ENCODE measurements around the gene SLF2. TPM values are rescaled to one million over a fixed set of nuclear protein-coding genes. Genes with fewer than 3 reads are reported as not detected.

The SLF2 gene
- total and polyA plus RNA-seq, 11 donors = 7.5 to 26.9 (median 16.2) TPM

- ATAC-seq (no peak), DNase-seq (peak in 1 of 5 donors; percentile 46)
- no peaks in the 10 kb centered on the region for H3K9me3 ChIP-seq
- H3K4me1 ChIP-seq = peaks cover 0 to 68% (median 46%) of the 10 kb centered on the region in 12 donors
- H3K27ac ChIP-seq = peak overlapping the region in 10 of 12 donors; percentile 3 to 100 (median 40)
- 65 to 69% (median 67%) methylated on average over 12 to 13 of the region's 13 CpGs for WGBS, 4 donors
- H3K36me3 ChIP-seq = peaks cover 6 to 44% (median 41%) of the 10 kb centered on the region in 9 donors
- intact Hi-C loops (cut with DNase I) = no loop called here
- no peak overlapping the region for H3K4me3 ChIP-seq
- TF ChIP-seq POLR2A (IDR thresholded peaks at IDR 0.05) = no peak
- no peaks in the 10 kb centered on the region for H3K27me3 ChIP-seq
Measured at GRCh38 chr10:101007915-101008822, 95.4 kb downstream of the SLF2 start.

- H3K27ac ChIP-seq = peak overlapping the region in 6 of 12 donors; percentile 8 to 100 (median 24)
- H3K4me3 ChIP-seq = no peak overlapping the region
- no peaks in the 10 kb centered on the region for H3K9me3 ChIP-seq
- peak in 1 of 5 donors; percentile 51 for DNase-seq
- no peak for ATAC-seq
- 79 to 85% (median 82%) methylated on average over 5 to 6 of the region's 6 CpGs for WGBS, 4 donors
- H3K27me3 ChIP-seq = no peaks in the 10 kb centered on the region
- H3K36me3 ChIP-seq = peaks cover 3 to 36% (median 34%) of the 10 kb centered on the region in 9 donors
- intact Hi-C loops (cut with DNase I) = no loop called here
- TF ChIP-seq POLR2A (IDR thresholded peaks at IDR 0.05) = no peak
- TF ChIP-seq, protein P1, sequence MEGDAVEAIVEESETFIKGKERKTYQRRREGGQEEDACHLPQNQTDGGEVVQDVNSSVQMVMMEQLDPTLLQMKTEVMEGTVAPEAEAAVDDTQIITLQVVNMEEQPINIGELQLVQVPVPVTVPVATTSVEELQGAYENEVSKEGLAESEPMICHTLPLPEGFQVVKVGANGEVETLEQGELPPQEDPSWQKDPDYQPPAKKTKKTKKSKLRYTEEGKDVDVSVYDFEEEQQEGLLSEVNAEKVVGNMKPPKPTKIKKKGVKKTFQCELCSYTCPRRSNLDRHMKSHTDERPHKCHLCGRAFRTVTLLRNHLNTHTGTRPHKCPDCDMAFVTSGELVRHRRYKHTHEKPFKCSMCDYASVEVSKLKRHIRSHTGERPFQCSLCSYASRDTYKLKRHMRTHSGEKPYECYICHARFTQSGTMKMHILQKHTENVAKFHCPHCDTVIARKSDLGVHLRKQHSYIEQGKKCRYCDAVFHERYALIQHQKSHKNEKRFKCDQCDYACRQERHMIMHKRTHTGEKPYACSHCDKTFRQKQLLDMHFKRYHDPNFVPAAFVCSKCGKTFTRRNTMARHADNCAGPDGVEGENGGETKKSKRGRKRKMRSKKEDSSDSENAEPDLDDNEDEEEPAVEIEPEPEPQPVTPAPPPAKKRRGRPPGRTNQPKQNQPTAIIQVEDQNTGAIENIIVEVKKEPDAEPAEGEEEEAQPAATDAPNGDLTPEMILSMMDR (IDR thresholded peaks at IDR 0.05) = no peak
- peaks cover 0 to 64% (median 42%) of the 10 kb centered on the region in 12 donors for H3K4me1 ChIP-seq
Measured at GRCh38 chr10:101008823-101009423, 96.2 kb downstream of the SLF2 start.

- intact Hi-C loops (cut with DNase I) = loop anchor here in 1 of 10 donors (5.0 kb wide), 1 partner anchor 448 kb away; no protein-coding TSS in a partner anchor
Measured at GRCh38 chr10:101010329-101010728, 97.6 kb downstream of the SLF2 start.

More at GRCh38 chr10:101010329-101010728, 97.6 kb downstream of the SLF2 start:
- Histone ChIP-seq H3K4me3 (no peak overlapping the region), H3K27me3 (no peaks in the 10 kb centered on the region), H3K36me3 (peaks cover 2 to 22% (median 20%) of the 10 kb centered on the region in 9 donors), H3K9me3 (no peaks in the 10 kb centered on the region), H3K27ac (no peak overlapping the region), H3K4me1 (peaks cover 0 to 55% (median 36%) of the 10 kb centered on the region in 12 donors)
- TF ChIP-seq, protein P1 (IDR thresholded peaks at IDR 0.05) = no peak
- no peak for TF ChIP-seq POLR2A (IDR thresholded peaks at IDR 0.05)
- 92 to 97% (median 96%) methylated on average over 10 to 22 of the region's 22 CpGs for WGBS, 4 donors
- ATAC-seq = no peak
- peak in 1 of 5 donors; percentile 64 for DNase-seq
